ENCODE results near the gene ZNF276. TPM values are rescaled to one million over a fixed set of nuclear protein-coding genes. Genes with fewer than 3 reads are reported as not detected.
"Not testable (repeated sequence)": the region's sequence is repeated elsewhere in the genome, so short reads cannot be mapped to it uniquely, and the experiment has no call there.

ZNF276 gene
- polyA plus RNA-seq, 1 experiment = 8.5 TPM

DNA sequence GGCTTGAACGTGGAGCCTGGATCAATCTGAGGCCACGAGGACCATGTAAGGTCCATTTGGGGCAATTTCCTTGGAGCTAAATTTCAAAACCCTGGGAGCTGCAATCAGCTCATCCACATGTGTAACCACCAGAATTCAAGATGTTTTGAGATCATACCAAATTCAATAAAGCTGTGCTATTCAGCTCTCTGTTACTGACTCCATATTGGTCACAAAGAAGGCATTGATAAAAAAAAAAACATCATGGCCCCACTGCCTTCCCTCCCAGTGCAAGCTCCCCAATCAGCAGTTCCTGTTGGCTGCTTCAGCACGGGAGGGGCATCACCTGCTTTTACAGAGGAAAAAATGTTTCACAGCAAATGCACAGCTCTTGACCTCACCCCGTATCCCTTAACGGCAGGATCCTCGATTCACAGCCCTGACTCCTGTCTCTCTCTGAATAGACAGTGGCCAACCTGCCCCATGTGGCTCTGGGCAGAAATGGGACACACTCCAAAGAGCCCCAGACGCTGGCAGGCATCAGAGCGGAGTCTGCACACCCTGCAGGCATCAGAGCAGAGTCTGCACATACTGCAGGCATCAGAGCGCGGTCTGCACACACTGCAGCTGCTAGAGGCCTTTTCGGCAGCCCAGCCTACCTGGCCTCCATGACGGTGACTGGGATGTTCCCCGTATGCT lies 58.0 kb downstream of the ZNF276 start:
- CTCF ChIA-PET = interaction anchor here (0.6 to 2.1 kb wide), 4 partner anchors 14 to 74 kb away, joined by 3 to 6 read pairs (median 4); no protein-coding TSS in a partner anchor

DNA sequence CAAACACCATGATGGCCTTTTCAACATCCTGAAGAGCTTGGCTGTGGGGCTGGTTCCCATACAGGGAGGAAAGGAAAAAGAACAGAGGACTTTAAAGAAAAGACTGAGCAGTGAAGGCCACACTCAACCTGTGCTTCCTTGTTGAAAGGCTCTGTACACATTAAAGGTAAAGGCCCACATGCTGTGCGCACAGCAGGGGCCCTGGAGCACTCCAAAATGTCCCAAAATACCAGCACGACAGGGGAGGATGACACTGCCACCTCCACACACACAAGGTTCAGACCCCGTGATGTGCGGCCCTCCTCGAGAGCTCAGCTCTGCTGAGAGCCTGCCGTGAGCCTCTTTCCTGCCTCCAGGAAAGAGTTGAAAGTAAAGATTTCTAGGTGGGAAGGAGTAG lies 58.6 kb downstream of the ZNF276 start:
- CTCF ChIA-PET = interaction anchor here (0.6 to 2.1 kb wide), 3 partner anchors 14 to 74 kb away, joined by 3 to 6 read pairs (median 4); no protein-coding TSS in a partner anchor
- no peak overlapping the region for H3K4me3 ChIP-seq (ENCODE audit: low read depth, low read length)
- H3K27me3 ChIP-seq (ENCODE audit: control insufficient read depth, insufficient read depth, low read length) = no peaks in the 10 kb centered on the region
- TF ChIP-seq, protein P1, sequence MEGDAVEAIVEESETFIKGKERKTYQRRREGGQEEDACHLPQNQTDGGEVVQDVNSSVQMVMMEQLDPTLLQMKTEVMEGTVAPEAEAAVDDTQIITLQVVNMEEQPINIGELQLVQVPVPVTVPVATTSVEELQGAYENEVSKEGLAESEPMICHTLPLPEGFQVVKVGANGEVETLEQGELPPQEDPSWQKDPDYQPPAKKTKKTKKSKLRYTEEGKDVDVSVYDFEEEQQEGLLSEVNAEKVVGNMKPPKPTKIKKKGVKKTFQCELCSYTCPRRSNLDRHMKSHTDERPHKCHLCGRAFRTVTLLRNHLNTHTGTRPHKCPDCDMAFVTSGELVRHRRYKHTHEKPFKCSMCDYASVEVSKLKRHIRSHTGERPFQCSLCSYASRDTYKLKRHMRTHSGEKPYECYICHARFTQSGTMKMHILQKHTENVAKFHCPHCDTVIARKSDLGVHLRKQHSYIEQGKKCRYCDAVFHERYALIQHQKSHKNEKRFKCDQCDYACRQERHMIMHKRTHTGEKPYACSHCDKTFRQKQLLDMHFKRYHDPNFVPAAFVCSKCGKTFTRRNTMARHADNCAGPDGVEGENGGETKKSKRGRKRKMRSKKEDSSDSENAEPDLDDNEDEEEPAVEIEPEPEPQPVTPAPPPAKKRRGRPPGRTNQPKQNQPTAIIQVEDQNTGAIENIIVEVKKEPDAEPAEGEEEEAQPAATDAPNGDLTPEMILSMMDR (IDR thresholded peaks at IDR 0.05; ENCODE audit: insufficient read depth, low read depth, low read length) = no peak
- DNase-seq (ENCODE audit: low read depth) = no peak
- peaks cover 1% of the 10 kb centered on the region; the same call in 1 of the 2 replicates for H3K36me3 ChIP-seq (ENCODE audit: control insufficient read depth, insufficient read depth, low read length)
- POLR2A ChIA-PET = no interaction called here

More for the DNA sequence above, 58.0 kb downstream of the ZNF276 start:
- Histone ChIP-seq H3K27me3 (ENCODE audit: control insufficient read depth, insufficient read depth, low read length) (no peaks in the 10 kb centered on the region), H3K36me3 (ENCODE audit: control insufficient read depth, insufficient read depth, low read length) (peaks cover 1% of the 10 kb centered on the region; the same call in 1 of the 2 replicates), H3K4me3 (ENCODE audit: low read depth, low read length) (no peak overlapping the region)
- no peak for DNase-seq (ENCODE audit: low read depth)
- POLR2A ChIA-PET = no interaction called here
- TF ChIP-seq, protein P1 (IDR thresholded peaks at IDR 0.05; ENCODE audit: insufficient read depth, low read depth, low read length) = no peak

DNA sequence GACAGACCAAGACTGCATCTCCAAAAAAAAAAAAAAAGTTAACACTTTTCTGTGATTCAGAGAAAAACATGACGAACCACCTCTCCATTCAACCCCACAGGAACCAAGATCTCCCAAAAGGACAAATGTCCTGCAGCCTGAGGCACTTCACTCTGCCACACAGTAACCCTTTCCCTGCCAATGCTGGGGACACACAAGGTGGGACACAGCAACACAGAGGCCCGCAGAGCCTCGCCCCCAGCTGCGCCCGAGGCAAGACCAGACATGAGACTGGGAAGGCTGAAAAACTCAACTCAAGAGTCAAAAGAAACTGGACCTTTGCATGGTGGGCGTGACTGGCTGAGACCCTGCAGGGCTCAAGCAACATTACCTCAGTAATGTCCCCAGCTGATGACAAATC lies 61.2 kb downstream of the ZNF276 start:
- H3K36me3 ChIP-seq (ENCODE audit: control insufficient read depth, insufficient read depth, low read length) = no peaks in the 10 kb centered on the region
- TF ChIP-seq, protein P1 (IDR thresholded peaks at IDR 0.05; ENCODE audit: insufficient read depth, low read depth, low read length) = no peak
- CTCF ChIA-PET = no interaction called here
- H3K4me3 ChIP-seq (ENCODE audit: low read depth, low read length) = no peak overlapping the region
- POLR2A ChIA-PET = no interaction called here
- no peak for DNase-seq (ENCODE audit: low read depth)
- H3K27me3 ChIP-seq (ENCODE audit: control insufficient read depth, insufficient read depth, low read length) = no peaks in the 10 kb centered on the region

DNA sequence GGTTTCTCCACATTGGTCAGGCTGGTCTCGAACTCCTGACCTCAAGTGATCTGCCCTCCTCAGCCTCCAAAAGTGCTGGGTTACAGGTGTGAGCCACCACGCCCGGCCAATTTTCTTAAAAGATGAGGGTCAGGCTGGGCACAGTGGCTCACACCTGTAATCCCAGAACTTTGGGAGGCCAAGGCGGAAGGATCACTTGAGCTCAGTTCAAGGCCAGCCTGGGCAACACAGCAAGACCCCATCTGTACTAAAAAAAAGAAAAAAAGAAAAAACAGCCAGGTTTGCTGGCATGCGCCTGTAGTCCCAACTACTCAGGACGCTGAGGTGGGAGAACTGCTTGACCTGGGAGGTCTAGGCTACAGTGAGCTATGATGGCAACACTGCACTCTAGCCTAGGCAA lies 62.6 kb downstream of the ZNF276 start:
- H3K27me3 ChIP-seq (ENCODE audit: control insufficient read depth, insufficient read depth, low read length); DNase-seq (ENCODE audit: low read depth); H3K4me3 ChIP-seq (ENCODE audit: low read depth, low read length); POLR2A ChIA-PET; H3K36me3 ChIP-seq (ENCODE audit: control insufficient read depth, insufficient read depth, low read length): not testable (repeated sequence)
- CTCF ChIA-PET = interaction anchor here (1.0 kb wide), 1 partner anchor 10 kb away, joined by 3 read pairs; no protein-coding TSS in a partner anchor

DNA sequence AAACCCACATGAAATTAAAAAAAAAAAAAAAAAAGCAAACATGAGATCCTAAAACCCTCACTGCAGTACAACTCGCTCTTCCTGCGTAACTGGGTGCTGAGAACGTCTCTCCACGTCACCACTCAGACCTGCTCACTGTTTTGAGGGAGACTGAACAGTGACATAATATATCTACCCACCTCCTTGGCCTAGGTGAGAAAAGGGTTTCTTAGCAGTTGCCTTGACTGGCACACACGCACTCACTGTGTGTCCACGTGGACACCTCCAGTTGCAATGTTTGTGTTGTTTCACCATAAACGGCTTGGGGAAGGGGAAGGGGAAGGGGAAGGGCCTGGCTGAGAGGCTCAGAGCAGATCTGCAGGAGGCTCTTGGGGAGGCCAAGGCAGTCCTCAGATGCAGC lies 63.1 kb downstream of the ZNF276 start:
- ChIA-PET CTCF (interaction anchor here (0.7 kb wide), 1 partner anchor 10 kb away, joined by 3 read pairs; no protein-coding TSS in a partner anchor), POLR2A (no interaction called here)
- no peak for DNase-seq (ENCODE audit: low read depth)
- no peaks in the 10 kb centered on the region for H3K27me3 ChIP-seq (ENCODE audit: control insufficient read depth, insufficient read depth, low read length)
- H3K4me3 ChIP-seq (ENCODE audit: low read depth, low read length) = no peak overlapping the region
- TF ChIP-seq, protein P1 (IDR thresholded peaks at IDR 0.05; ENCODE audit: insufficient read depth, low read depth, low read length) = no peak
- no peaks in the 10 kb centered on the region; the same call in 1 of the 2 replicates for H3K36me3 ChIP-seq (ENCODE audit: control insufficient read depth, insufficient read depth, low read length)
